ENCODE data around the gene PACRG.
A peak's percentile ranks its signal among the peaks of the same experiment; 100 is the strongest.

Gene PACRG

GRCh38 chr6:162722226-162722625 lies 5.5 kb upstream of the PACRG start:
- DNase-seq (ENCODE audit: low read depth, low spot score) = no peak
- H3K4me3 ChIP-seq (ENCODE audit: low read depth, low read length) = no peak overlapping the region
- ChIA-PET CTCF (no interaction called here), POLR2A (no interaction called here)
- TF ChIP-seq CTCF (IDR thresholded peaks at IDR 0.05; ENCODE audit: insufficient read depth, low read length, missing control alignments) = no peak

GRCh38 chr6:162722633-162723032 lies 5.1 kb upstream of the PACRG start:
- TF ChIP-seq CTCF (IDR thresholded peaks at IDR 0.05; ENCODE audit: insufficient read depth, low read length, missing control alignments) = no peak
- DNase-seq (ENCODE audit: low read depth, low spot score) = no peak
- H3K4me3 ChIP-seq (ENCODE audit: low read depth, low read length) = no peak overlapping the region
- POLR2A ChIA-PET = no interaction called here
- CTCF ChIA-PET = no interaction called here

- peak overlapping the region; percentile 79 for H3K4me3 ChIP-seq (ENCODE audit: low read depth, low read length)
- POLR2A ChIA-PET = no interaction called here
- no peak for DNase-seq (ENCODE audit: low read depth, low spot score)
- CTCF ChIA-PET = no interaction called here
- TF ChIP-seq CTCF (IDR thresholded peaks at IDR 0.05; ENCODE audit: insufficient read depth, low read length, missing control alignments) = no peak
These were observed 840 bp upstream of the PACRG start for GRCh38 chr6:162726947-162727321.

- DNase-seq (ENCODE audit: low read depth, low spot score) = no peak
- ChIA-PET CTCF (interaction anchor here (0.9 kb wide), 1 partner anchor 1310 kb away, joined by 3 read pairs; no protein-coding TSS in a partner anchor), POLR2A (no interaction called here)
These were observed 423 bp downstream of the PACRG start for GRCh38 chr6:162728197-162728596.

GRCh38 chr6:162728706-162729105 lies 932 bp downstream of the PACRG start:
- POLR2A ChIA-PET = no interaction called here
- CTCF ChIA-PET = no interaction called here
- H3K4me3 ChIP-seq (ENCODE audit: low read depth, low read length) = no peak overlapping the region
- no peak for TF ChIP-seq CTCF (IDR thresholded peaks at IDR 0.05; ENCODE audit: insufficient read depth, low read length, missing control alignments)
- no peak for DNase-seq (ENCODE audit: low read depth, low spot score)

More at GRCh38 chr6:162728197-162728596, 423 bp downstream of the PACRG start:
- H3K4me3 ChIP-seq (ENCODE audit: low read depth, low read length) = peak overlapping the region; percentile 54
- TF ChIP-seq CTCF (IDR thresholded peaks at IDR 0.05; ENCODE audit: insufficient read depth, low read length, missing control alignments) = no peak

- DNase-seq (ENCODE audit: low read depth, low spot score) = no peak
- ChIA-PET CTCF (no interaction called here), POLR2A (no interaction called here)
- no peak for TF ChIP-seq CTCF (IDR thresholded peaks at IDR 0.05; ENCODE audit: insufficient read depth, low read length, missing control alignments)
- H3K4me3 ChIP-seq (ENCODE audit: low read depth, low read length) = no peak overlapping the region
These were observed 2.7 kb downstream of the PACRG start for GRCh38 chr6:162730502-162730901.

Data from AG04449 (cell line).